HK-2 (cell line): ENCODE results near the gene PRR5.

Source experiments
- DNase-seq: peaks from one replicate; pipeline ENCODE4 v3.0.0-alpha.2; 2018; ENCODE audit not compliant: unreplicated experiment

Gene PRR5

GRCh38 chr22:44692662-44693007, 9.4 kb upstream of the PRR5 start:
- DNase-seq: no peak

DNA sequence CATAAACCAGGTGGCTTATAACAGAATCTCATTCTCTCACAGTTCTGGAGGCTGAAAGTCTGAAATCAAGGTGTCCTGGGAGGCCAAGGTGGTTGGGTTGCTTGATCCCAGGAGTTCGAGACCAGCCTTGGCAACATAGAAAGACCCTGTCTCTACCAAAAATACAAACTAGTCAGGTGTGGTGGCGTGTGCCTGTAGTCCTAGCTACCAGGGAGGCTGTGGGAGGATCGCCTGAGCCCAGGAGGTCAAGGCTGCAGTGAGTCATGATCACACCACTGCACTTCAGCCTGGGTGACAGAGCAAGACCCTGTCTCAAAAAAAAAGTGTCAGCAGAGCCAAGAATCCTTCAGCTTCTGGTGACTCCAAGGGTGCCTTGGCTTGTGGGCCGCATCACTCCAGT, 8.9 kb upstream of the PRR5 start:
- no peak for DNase-seq

DNA sequence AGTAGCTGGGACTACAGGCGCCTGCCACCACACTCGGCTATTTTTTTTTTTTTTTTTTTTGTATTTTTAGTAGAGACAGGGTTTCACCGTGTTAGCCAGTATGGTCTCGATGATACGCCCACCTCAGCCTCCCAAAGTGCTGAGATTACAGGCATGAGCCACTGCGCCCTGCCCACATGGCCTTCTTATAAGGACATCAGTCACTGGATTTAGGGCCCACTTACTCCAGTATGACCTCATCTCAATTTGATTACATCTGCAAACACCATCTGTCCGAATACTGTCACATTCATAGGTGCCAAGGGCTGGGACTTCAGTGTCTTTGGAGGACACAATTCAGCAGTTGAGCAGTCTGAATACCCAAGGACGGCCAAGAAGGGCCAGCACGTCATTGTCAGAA, 8.2 kb upstream of the PRR5 start:
- DNase-seq: no peak

DNA sequence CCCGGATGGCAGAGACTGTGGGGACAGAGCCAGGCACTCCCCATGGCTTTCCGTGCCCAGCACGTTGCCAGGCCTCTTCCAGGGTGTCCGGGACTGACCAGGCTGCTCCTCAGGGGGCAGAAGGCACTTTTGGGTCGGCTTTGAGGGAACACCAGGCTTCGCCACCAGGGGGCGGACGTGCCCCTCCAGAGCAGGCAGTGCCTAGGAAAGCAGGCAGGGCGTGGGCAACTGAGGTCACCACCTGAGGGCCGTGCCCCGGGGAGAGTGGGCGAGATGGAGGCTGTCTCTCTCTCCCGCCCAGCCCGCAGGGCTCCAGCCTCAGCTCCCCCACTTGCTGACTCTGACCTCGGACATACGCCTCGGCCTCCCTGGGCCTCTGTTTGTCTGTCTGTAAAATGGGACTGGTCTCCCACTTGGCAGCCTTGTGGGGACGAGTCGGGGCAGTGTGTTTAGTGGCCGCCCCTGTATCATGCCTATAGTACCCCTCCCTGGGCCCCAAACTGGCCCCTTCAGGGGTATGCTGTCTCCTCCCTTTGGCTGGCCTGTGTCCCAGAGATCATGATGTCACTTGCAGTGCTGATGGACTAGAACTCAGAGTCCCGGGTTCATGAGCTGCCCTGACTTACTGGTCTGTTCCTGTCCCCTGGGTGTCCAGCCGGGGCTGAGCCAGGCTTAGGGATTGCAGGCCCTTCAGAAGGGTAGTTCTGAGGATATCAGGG, 4.4 kb upstream of the PRR5 start:
- peak; percentile 84 for DNase-seq

DNA sequence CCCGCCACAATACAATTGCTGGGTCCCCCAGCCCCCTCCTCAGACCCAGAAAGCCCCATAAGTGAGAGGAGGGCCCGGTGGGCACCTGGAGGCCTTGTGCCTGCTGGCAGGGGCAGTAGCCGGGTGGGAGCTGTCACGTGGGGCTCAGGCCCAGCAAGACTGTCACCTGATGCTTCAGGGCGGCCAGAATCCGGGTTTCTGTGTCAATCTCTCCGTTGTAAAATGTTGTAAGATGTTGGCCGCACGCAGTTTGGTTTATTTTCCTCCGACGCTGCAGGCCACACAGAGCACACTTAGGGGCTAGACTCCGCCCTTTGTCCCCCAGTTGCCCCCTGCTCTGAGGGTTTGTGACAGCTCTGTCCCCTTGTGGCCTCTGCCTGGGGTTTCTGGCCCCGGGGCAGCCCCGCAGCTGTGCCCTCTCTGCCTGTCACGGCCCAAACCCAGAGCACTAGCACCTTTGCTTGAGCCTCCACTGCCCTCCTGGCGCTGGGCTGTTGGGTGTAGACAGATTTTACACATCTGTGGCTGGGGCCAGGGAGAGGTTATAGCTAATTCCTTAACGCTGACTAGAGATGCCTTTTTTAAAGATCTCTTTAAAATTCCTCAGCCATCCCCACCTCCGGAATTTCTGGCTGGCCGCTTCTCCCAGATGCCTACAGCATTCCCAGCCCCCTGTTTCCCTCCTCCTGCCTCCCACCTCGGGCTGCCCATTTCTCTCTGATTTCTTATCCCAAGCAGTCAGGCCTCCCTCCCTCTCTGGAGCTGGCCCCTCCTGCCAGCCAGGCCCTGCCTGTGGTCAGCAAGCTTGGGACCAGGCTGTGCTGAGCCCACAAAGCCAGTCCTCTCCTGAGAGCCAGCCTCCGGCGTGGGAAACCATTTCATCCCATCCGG, 3.2 kb upstream of the PRR5 start:
- peak; percentile 57 for DNase-seq

GRCh38 chr22:44700456-44700855, 1.5 kb upstream of the PRR5 start:
- no peak for DNase-seq

GRCh38 chr22:44701187-44701790, 715 bp upstream of the PRR5 start:
- DNase-seq: no peak

DNA sequence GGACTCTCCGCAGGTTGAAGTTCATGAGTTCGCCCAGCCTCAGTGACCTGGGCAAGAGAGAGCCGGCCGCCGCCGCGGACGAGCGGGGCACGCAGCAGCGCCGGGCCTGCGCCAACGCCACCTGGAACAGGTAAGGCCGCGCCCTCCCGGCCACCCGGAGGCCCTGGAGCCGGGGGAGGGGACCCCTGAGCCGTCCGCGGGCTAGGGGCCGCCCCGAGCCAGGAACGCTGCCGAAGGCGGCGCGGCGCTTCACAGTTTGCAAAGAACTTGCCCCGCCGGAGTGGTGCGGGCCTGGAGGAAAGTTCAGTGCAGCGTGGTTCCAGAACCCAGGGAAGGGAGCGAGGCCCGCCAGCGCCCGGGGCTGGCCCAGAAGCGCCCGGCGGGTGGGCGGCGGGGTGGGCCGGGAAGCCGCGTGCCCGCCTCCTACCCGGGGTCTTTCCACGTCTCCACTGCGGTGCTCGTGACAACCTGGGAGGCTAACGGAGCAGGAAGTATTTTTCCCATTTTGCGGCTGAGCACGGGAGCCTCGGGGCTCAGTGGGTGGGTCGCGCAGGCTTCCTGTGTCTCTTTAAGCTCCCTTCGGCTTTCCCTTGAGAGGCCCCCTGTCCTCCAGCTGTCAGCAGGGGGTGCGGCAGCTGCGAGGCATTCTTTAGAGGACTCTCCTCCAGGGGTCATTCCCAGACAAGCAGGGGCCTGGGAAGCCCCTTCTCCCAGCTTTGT, 635 bp downstream of the PRR5 start:
- DNase-seq: peak; percentile 30

GRCh38 chr22:44703255-44703870, 1.4 kb downstream of the PRR5 start:
- DNase-seq: no peak

DNA sequence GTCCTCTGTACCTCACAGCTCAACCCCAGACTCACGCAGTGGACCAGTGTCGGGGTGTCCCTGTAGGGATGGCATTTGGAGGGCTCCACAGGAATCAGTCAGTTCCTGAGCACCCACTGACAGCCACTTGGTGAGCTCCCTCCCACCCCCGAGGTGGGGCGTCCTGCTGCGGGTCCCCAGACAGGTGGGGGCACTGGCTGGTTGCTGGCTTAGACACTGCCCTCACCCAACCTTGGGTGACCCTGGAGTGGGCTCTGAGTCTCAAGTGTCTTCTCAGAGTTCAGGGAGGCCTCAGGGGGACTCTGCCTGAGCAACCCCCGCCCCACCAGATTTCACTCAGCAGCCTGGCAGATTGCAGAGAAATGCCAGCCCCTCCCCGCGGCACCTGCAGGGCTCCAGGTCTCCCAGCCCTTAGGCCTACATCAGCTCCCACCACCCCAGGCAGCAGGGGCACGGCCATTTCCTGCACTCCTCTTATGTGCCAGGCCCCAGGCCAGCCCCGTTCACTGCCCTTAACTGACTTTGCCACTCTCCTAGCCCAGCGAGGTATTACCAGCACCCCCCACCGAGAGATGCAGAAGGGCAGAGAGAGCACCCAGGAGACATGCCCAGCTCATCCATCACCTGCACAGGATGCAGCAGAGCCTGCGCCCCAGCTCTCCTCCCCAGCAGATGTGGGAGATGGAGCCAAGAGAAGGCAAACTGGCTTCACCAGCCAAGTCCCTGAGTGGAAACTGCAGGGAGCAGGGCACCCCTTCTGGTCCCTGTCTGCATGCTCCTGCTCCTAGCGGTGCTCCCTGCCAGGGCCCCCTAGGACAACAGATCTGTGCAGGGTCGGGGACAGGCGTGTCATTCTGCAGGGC, 2.4 kb downstream of the PRR5 start:
- no peak for DNase-seq

DNA sequence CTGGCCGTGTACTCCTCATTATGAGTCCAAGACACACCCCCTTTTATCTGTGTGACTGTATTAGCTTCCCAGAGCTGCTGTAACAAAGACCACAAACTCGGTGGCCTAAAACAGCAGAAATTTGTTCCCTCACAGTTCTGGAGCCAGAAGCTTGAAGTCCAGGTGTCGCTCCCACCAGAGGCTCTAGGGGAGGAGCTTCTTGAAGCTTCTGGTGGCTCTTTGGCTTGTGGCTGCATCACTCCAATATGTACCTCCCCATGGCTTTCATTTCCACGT, 3.0 kb downstream of the PRR5 start:
- no peak for DNase-seq

- DNase-seq: no peak
These were observed 4.5 kb downstream of the PRR5 start for GRCh38 chr22:44706488-44706887.

DNA sequence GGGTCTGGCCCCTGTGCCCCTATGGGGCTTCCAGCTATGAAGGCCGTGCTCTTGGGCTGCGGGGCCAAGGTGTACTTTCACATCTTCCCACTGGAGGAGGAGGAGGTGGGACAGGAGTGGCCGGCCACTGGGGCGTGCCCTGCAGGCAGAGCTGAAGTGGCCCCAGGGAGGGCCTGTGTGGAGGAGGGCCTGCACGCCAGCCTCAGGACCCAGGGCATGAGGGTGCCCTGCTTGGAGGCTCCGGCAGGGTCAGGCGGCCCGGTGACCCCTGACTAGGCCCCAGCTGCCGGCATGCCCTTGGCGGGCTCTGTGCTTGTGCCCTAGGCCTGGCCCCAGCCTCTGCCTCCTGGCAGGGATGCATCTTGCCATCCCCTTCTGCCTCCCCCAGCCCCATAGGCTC, 5.2 kb downstream of the PRR5 start:
- DNase-seq: no peak

GRCh38 chr22:44707752-44708151, 5.7 kb downstream of the PRR5 start:
- DNase-seq: peak; percentile 56

DNA sequence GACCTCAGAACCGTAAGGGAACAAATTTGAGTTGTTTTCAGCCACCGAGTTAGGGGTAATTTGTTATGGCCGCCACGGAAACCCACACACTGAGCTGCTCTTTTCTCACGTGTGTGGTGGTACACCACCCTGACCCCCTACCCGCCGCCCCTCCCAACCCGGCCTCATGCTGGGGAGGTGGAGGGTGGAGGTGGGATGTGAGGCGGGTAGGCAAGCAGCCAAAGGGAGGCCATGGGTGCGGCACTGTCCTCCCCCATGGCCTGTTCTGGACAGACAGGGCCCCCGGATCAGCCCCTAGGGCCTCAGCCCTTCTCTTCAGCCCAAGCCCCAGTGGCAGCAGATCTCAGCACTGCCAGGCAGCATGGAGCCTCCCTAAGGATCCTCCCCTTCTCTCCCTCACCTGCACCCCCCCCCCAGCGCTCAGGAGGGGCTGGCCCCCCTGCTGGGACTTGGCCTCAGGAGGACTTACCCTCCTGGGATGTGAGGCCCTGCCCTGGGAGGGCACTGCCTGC, 7.9 kb downstream of the PRR5 start:
- DNase-seq: no peak

- DNase-seq: no peak
These were observed 8.7 kb downstream of the PRR5 start for GRCh38 chr22:44710474-44711240.

- no peak for DNase-seq
These were observed 9.2 kb downstream of the PRR5 start for GRCh38 chr22:44711241-44711560.

- DNase-seq: no peak
These were observed 9.9 kb downstream of the PRR5 start for GRCh38 chr22:44711690-44712555.

DNA sequence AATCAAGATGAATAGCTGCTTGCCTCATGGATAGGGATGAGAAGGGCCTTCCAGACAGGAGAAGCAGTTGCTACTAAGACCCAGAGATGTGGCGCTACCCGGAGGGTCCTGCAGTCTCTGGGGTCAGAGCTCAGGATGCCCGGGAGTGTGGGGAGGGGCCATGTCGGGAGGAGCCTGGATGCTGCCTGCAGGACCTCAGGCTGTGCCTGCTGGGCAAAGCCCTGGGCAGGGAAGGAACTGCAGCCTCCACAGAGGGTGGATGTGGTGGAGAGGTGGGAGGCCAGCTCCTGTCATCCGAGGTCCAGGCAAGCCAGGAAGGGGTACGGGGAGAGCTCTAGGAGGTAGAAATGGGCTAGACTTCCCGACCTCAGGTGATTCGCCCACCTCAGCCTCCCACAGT, 11.0 kb downstream of the PRR5 start:
- no peak for DNase-seq
